ENCODE data around the gene ENOX1.

ENOX1 gene

GRCh38 chr13:43268632-43269031 is 518.1 kb downstream of the ENOX1 start:
- H3K4me3 ChIP-seq (ENCODE audit: low read length): no peak overlapping the region

GRCh38 chr13:43267916-43268315 is 518.9 kb downstream of the ENOX1 start:
- DNase-seq (ENCODE audit: low read depth): no peak
- no peak overlapping the region for H3K4me3 ChIP-seq (ENCODE audit: low read length)
- no peak for TF ChIP-seq CTCF (conservative IDR thresholded peaks at IDR 0.05; ENCODE audit: low read length)

More at GRCh38 chr13:43268632-43269031, 518.1 kb downstream of the ENOX1 start:
- TF ChIP-seq CTCF (conservative IDR thresholded peaks at IDR 0.05; ENCODE audit: low read length): no peak
- DNase-seq (ENCODE audit: low read depth): peak; percentile 49

GRCh38 chr13:43266936-43267615 is 519.7 kb downstream of the ENOX1 start:
- no peak for DNase-seq (ENCODE audit: low read depth)
- no peak for TF ChIP-seq CTCF (conservative IDR thresholded peaks at IDR 0.05; ENCODE audit: low read length)
- no peak overlapping the region for H3K4me3 ChIP-seq (ENCODE audit: low read length)

- H3K4me3 ChIP-seq (ENCODE audit: low read length): no peak overlapping the region
- TF ChIP-seq CTCF (conservative IDR thresholded peaks at IDR 0.05; ENCODE audit: low read length): no peak
- DNase-seq (ENCODE audit: low read depth): no peak
Observed at GRCh38 chr13:43265028-43265427, 521.7 kb downstream of the ENOX1 start.

- no peak for DNase-seq (ENCODE audit: low read depth)
- TF ChIP-seq CTCF (conservative IDR thresholded peaks at IDR 0.05; ENCODE audit: low read length): no peak
- H3K4me3 ChIP-seq (ENCODE audit: low read length): no peak overlapping the region
Observed at GRCh38 chr13:43264458-43264857, 522.3 kb downstream of the ENOX1 start.

- DNase-seq (ENCODE audit: low read depth): no peak
Observed at GRCh38 chr13:43263047-43263446, 523.7 kb downstream of the ENOX1 start.

More at GRCh38 chr13:43263047-43263446, 523.7 kb downstream of the ENOX1 start:
- no peak overlapping the region for H3K4me3 ChIP-seq (ENCODE audit: low read length)
- TF ChIP-seq CTCF (conservative IDR thresholded peaks at IDR 0.05; ENCODE audit: low read length): no peak
